Measurements from ENCODE around the gene TMEM203.
A peak's percentile ranks its signal among the peaks of the same experiment; 100 is the strongest.

TMEM203 gene

DNA sequence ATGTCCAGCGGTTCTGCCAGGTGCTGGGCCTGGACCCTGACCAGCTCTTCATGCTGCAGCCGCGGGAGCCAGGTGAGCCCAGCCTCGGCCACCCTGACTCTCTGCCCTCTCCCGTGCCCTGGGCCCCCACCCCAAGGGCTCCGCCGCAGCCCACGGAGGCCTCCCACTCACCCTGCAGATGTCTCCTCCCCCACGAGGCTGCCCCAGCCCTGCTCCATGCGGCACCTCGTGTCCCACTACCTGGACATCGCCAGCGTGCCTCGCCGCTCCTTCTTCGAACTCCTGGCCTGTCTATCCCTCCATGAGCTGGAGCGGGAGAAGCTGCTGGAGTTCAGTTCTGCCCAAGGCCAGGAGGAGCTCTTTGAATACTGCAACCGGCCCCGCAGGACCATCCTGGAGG lies 9.2 kb upstream of the TMEM203 start:
- TF ChIP-seq SPI1 (IDR thresholded peaks at IDR 0.05; ENCODE audit: borderline replicate concordance, low read depth) (no peak), GABPA (IDR thresholded peaks at IDR 0.05; ENCODE audit: low read depth) (no peak), POLR2AphosphoS5 (IDR thresholded peaks at IDR 0.05; ENCODE audit: low read depth) (0 out of 2 replicates have a peak, but pooled peaks have one; percentile 5)
- TF ChIP-seq, protein P1, sequence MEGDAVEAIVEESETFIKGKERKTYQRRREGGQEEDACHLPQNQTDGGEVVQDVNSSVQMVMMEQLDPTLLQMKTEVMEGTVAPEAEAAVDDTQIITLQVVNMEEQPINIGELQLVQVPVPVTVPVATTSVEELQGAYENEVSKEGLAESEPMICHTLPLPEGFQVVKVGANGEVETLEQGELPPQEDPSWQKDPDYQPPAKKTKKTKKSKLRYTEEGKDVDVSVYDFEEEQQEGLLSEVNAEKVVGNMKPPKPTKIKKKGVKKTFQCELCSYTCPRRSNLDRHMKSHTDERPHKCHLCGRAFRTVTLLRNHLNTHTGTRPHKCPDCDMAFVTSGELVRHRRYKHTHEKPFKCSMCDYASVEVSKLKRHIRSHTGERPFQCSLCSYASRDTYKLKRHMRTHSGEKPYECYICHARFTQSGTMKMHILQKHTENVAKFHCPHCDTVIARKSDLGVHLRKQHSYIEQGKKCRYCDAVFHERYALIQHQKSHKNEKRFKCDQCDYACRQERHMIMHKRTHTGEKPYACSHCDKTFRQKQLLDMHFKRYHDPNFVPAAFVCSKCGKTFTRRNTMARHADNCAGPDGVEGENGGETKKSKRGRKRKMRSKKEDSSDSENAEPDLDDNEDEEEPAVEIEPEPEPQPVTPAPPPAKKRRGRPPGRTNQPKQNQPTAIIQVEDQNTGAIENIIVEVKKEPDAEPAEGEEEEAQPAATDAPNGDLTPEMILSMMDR (IDR thresholded peaks at IDR 0.05; ENCODE audit: insufficient read depth, low read length), result no peak
- TF ChIP-seq, protein P2, sequence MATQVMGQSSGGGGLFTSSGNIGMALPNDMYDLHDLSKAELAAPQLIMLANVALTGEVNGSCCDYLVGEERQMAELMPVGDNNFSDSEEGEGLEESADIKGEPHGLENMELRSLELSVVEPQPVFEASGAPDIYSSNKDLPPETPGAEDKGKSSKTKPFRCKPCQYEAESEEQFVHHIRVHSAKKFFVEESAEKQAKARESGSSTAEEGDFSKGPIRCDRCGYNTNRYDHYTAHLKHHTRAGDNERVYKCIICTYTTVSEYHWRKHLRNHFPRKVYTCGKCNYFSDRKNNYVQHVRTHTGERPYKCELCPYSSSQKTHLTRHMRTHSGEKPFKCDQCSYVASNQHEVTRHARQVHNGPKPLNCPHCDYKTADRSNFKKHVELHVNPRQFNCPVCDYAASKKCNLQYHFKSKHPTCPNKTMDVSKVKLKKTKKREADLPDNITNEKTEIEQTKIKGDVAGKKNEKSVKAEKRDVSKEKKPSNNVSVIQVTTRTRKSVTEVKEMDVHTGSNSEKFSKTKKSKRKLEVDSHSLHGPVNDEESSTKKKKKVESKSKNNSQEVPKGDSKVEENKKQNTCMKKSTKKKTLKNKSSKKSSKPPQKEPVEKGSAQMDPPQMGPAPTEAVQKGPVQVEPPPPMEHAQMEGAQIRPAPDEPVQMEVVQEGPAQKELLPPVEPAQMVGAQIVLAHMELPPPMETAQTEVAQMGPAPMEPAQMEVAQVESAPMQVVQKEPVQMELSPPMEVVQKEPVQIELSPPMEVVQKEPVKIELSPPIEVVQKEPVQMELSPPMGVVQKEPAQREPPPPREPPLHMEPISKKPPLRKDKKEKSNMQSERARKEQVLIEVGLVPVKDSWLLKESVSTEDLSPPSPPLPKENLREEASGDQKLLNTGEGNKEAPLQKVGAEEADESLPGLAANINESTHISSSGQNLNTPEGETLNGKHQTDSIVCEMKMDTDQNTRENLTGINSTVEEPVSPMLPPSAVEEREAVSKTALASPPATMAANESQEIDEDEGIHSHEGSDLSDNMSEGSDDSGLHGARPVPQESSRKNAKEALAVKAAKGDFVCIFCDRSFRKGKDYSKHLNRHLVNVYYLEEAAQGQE (IDR thresholded peaks at IDR 0.05; ENCODE audit: insufficient replicate concordance, low read depth), result no peak
- DNase-seq (ENCODE audit: low read depth in 1 of 2, low spot score in 1 of 2), result no peak

DNA sequence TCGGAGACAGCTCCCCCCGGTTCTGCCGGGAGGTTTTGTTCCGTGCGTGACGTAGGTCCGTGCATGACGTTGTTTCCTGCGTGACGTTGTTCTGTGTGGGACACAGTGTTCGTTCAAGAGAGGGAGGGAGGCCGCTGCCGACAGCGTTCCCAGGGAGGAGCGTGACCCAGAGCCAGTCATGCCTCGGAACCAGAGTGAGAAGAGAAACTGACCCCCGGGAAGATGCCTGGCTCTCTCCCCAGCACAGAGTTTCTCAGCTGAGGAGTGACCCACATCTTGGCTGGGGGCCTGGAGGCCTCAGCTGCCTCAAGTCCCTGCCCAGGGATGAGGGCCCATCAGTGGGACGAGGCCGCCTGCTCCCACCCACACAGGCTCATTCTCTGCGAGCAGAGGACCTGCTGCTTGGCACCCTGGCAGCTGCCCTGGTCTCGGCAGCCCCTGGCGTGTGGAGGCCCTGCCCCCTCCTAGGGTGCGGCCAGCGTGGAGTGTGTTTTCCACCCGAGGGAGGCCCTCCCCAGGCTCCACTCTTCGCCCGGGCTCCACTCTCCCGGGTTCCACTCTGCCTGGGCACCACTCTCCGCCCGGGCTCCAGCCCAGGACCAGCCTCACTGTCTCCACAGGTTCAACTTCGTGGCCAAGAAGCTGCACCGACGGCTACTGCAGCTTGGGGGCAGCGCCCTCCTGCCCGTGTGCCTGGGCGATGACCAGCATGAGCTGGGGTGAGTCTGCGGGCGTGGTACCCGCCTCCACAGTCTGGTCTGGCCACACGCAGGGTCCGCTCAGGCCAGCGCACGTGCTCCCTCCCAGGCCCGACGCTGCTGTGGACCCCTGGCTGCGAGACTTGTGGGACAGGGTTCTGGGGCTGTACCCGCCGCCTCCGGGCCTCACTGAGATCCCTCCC lies 8.0 kb upstream of the TMEM203 start:
- TF ChIP-seq, protein P1 (IDR thresholded peaks at IDR 0.05; ENCODE audit: insufficient read depth, low read length), result peak; percentile 8
- TF ChIP-seq GABPA (IDR thresholded peaks at IDR 0.05; ENCODE audit: low read depth), result no peak
- Histone ChIP-seq H3K27ac (replicated peaks) (no peak overlapping the region), H3K4me3 (replicated peaks; ENCODE audit: insufficient read depth, low read length) (no peak overlapping the region), H3K27me3 (ENCODE audit: insufficient read depth, poor library complexity, severe bottlenecking) (no peaks in the 10 kb centered on the region)
- DNase-seq (ENCODE audit: low read depth in 1 of 2, low spot score in 1 of 2), result no peak

More for the DNA sequence above, 9.2 kb upstream of the TMEM203 start:
- no peak overlapping the region for H3K27ac ChIP-seq (replicated peaks)
- H3K27me3 ChIP-seq (ENCODE audit: insufficient read depth, poor library complexity, severe bottlenecking), result no peaks in the 10 kb centered on the region
- no peak overlapping the region for H3K4me3 ChIP-seq (replicated peaks; ENCODE audit: insufficient read depth, low read length)

DNA sequence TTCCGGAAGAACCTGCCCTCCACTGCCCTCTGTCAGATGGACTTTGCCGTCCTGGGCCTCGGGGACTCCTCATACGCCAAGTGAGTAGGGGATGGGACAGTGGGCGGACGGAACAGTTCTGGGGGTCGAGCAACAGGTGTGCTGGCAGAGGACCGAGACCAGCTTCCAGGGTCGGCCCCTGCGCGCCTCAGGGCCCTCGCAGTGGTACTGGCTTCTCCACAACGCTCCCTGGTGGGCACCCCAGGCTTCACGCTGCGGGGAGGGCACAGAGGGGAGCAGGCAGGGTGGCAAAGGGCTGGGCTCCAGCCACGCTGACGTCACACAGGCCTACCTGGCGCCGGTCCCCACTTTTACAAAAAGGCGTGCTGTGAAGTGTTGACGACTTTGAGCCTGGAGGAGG lies 7.1 kb upstream of the TMEM203 start:
- no peaks in the 10 kb centered on the region for H3K27me3 ChIP-seq (ENCODE audit: insufficient read depth, poor library complexity, severe bottlenecking)
- H3K4me3 ChIP-seq (replicated peaks; ENCODE audit: insufficient read depth, low read length), result no peak overlapping the region
- no peak for DNase-seq (ENCODE audit: low read depth in 1 of 2, low spot score in 1 of 2)
- no peak overlapping the region for H3K27ac ChIP-seq (replicated peaks)
- no peak for TF ChIP-seq SPI1 (IDR thresholded peaks at IDR 0.05; ENCODE audit: borderline replicate concordance, low read depth)
- TF ChIP-seq, protein P1 (IDR thresholded peaks at IDR 0.05; ENCODE audit: insufficient read depth, low read length), result no peak
- no peak for TF ChIP-seq POLR2AphosphoS5 (IDR thresholded peaks at IDR 0.05; ENCODE audit: low read depth)
- TF ChIP-seq, protein P2 (IDR thresholded peaks at IDR 0.05; ENCODE audit: insufficient replicate concordance, low read depth), result no peak
- no peak for TF ChIP-seq GABPA (IDR thresholded peaks at IDR 0.05; ENCODE audit: low read depth)

Measured in HL-60 (cell line).